ENCODE measurements around the gene CRKL. TPM values are rescaled to one million over a fixed set of nuclear protein-coding genes. Genes with fewer than 3 reads are reported as not detected.

Gene CRKL
- total RNA-seq, 1 donor from 2014 or later: 91.0 TPM

- peak overlapping the region; percentile 78 for H3K4me3 Mint-ChIP-seq
- H3K9me3 ChIP-seq (ENCODE audit: low read depth): no peaks in the 10 kb centered on the region
- H3K9ac ChIP-seq: no peak overlapping the region
- H3K27ac Mint-ChIP-seq: no peak overlapping the region
- H3K4me1 ChIP-seq: no peaks in the 10 kb centered on the region
- TF ChIP-seq EZH2phosphoT487 (IDR thresholded peaks at IDR 0.05) (peak; percentile 68), CTCF (IDR thresholded peaks at IDR 0.05) (no peak)
- no peaks in the 10 kb centered on the region for H3K9me3 Mint-ChIP-seq
- H3K4me1 Mint-ChIP-seq: peaks cover 13% of the 10 kb centered on the region
- H3K27ac ChIP-seq: no peak overlapping the region
- peaks cover 19% of the 10 kb centered on the region for H3K27me3 Mint-ChIP-seq (ENCODE audit: insufficient read depth, low read depth)
- H3F3A ChIP-seq (ENCODE audit: low read depth): peaks cover 30% of the 10 kb centered on the region
- no peak overlapping the region for H2AFZ ChIP-seq (replicated peaks)
- peaks cover 35% of the 10 kb centered on the region for H3K27me3 ChIP-seq
- peaks cover 7% of the 10 kb centered on the region for H3K79me2 ChIP-seq (ENCODE audit: low read depth)
- peaks cover 9% of the 10 kb centered on the region for H3K36me3 Mint-ChIP-seq
- peak overlapping the region; percentile 50 for H3K4me3 ChIP-seq
- H3K4me2 ChIP-seq: peak overlapping the region; percentile 76
- DNase-seq (ENCODE audit: low spot score): peak; percentile 42
- H3K36me3 ChIP-seq: no peaks in the 10 kb centered on the region
- peaks cover 56% of the 10 kb centered on the region for H4K20me1 ChIP-seq (ENCODE audit: low read depth)
Observed at GRCh38 chr22:20957102-20957682, 40.0 kb downstream of the CRKL start.

- H3K79me2 ChIP-seq (ENCODE audit: low read depth): peaks cover under 1% of the 10 kb centered on the region
- H3F3A ChIP-seq (ENCODE audit: low read depth): peaks cover 30% of the 10 kb centered on the region
- peaks cover 40% of the 10 kb centered on the region for H3K27me3 ChIP-seq
- peaks cover 49% of the 10 kb centered on the region for H4K20me1 ChIP-seq (ENCODE audit: low read depth)
- H3K4me3 ChIP-seq: peak overlapping the region; percentile 50
- no peak overlapping the region for H3K27ac ChIP-seq
- no peak overlapping the region for H3K9ac ChIP-seq
- TF ChIP-seq CTCF (IDR thresholded peaks at IDR 0.05) (no peak), EZH2phosphoT487 (IDR thresholded peaks at IDR 0.05) (peak; percentile 34), EZH2 (IDR thresholded peaks at IDR 0.05) (no peak)
- H3K4me3 Mint-ChIP-seq: peak overlapping the region; percentile 78
- H3K27me3 Mint-ChIP-seq (ENCODE audit: insufficient read depth, low read depth): peaks cover 19% of the 10 kb centered on the region
- DNase-seq (ENCODE audit: low spot score): peak; percentile 65
- no peaks in the 10 kb centered on the region for H3K9me3 ChIP-seq (ENCODE audit: low read depth)
- H3K27ac Mint-ChIP-seq: no peak overlapping the region
- no peaks in the 10 kb centered on the region for H3K9me3 Mint-ChIP-seq
- H3K4me2 ChIP-seq: peak overlapping the region; percentile 76
- H3K4me1 Mint-ChIP-seq: peaks cover 13% of the 10 kb centered on the region
- peaks cover 4% of the 10 kb centered on the region for H3K36me3 Mint-ChIP-seq
- no peaks in the 10 kb centered on the region for H3K4me1 ChIP-seq
- H3K36me3 ChIP-seq: no peaks in the 10 kb centered on the region
- no peak overlapping the region for H2AFZ ChIP-seq (replicated peaks)
Observed at GRCh38 chr22:20957683-20958431, 40.6 kb downstream of the CRKL start.

DNA sequence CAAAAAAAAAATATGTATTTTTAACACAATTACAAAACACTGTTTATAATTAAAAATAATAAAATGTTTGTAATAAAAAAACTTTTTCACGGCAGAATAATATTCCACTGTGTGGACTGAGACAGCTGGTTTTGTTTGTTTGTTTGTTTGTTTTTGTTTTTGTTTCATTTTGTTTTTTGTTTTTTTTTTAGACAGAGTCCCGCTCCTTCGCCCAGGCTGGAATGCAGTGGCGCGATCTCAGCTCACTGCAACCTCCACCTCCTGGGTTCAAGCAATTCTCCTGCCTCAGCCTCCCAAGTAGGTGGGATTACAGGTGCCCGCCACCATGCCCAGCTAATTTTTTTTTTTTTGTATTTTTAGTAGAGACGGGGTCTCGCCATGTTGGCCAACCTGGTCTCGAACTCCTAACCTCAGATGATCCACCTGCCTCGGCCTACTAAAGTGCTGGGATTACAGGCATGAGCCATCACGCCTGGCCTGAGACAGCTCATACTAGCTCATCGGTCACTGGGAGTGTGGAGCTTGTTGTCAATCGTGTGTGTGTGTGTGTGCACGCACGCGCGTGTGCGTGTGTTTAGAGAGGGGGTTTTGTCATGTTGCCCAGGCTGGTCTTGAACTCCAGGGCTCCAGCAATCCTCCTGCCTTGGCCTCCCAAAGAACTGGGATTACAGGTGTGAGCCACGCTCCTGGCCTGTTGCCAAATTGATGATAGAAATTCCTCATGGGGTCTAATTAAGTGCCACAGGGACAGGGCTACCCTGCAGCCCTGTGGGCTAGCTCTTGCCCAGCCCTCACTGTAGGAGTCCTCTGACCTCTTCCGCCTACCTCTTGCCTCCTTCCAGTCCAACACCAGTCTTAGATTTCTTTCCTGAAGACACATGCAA lies 42.6 kb downstream of the CRKL start:
- Histone ChIP-seq H3K9ac (no peak overlapping the region), H3K79me2 (ENCODE audit: low read depth) (no peaks in the 10 kb centered on the region), H3K4me3 (no peak overlapping the region), H3K4me2 (no peak overlapping the region), H3K4me1 (peaks cover 6% of the 10 kb centered on the region), H3K27me3 (peaks cover 60% of the 10 kb centered on the region), H3F3A (ENCODE audit: low read depth) (peaks cover 30% of the 10 kb centered on the region), H4K20me1 (ENCODE audit: low read depth) (peaks cover 32% of the 10 kb centered on the region), H3K36me3 (no peaks in the 10 kb centered on the region), H3K27ac (no peak overlapping the region), H3K9me3 (ENCODE audit: low read depth) (no peaks in the 10 kb centered on the region), H2AFZ (replicated peaks) (no peak overlapping the region)
- Mint-ChIP-seq H3K9me3 (no peaks in the 10 kb centered on the region), H3K36me3 (no peaks in the 10 kb centered on the region), H3K27me3 (ENCODE audit: insufficient read depth, low read depth) (peaks cover 33% of the 10 kb centered on the region), H3K4me3 (peak overlapping the region; percentile 70), H3K27ac (peak overlapping the region; percentile 4), H3K4me1 (peaks cover 22% of the 10 kb centered on the region)
- TF ChIP-seq EZH2phosphoT487 (IDR thresholded peaks at IDR 0.05) (no peak), CTCF (IDR thresholded peaks at IDR 0.05) (no peak), EZH2 (IDR thresholded peaks at IDR 0.05) (no peak)
- DNase-seq (ENCODE audit: low spot score): no peak

Data from neural progenitor cell (in vitro differentiated cells).